Natural killer cell (primary cell): ENCODE measurements around the gene TYROBP. TPM values are rescaled to one million over a fixed set of nuclear protein-coding genes. Genes with fewer than 3 reads are reported as not detected.
A peak's percentile ranks its signal among the peaks of the same experiment; 100 is the strongest.

ENCODE experiments used
- ATAC-seq, 3 donors: fragments of 150-1000 bp in 2 of 3; fragments of 200-7000 bp in 1 of 3; cut with Tn5 transposase; 1 replicate in 1 of 3; 2 replicates in 2 of 3; pipeline ENCODE4 v1.10.0; 2021; ENCODE audit warnings: mild to moderate bottlenecking in 2 of 3, moderate library complexity in 2 of 3
- DNase-seq, 2 donors: peaks; one replicate each; pipeline versions ENCODE4 v3.0.0 to v3.0.0-alpha.2; 2013 to 2021; ENCODE audit warnings: mixed read lengths in 1 of 2
- H3K27ac ChIP-seq: one replicate; pipeline ENCODE4 v1.5.1; 2013; ENCODE audit warnings: mild to moderate bottlenecking, low read length
- H3K27me3 ChIP-seq: one replicate; pipeline ENCODE4 v1.6.1; 2013; ENCODE audit warnings: low read length; ENCODE audit not compliant: control insufficient read depth, insufficient read depth
- H3K36me3 ChIP-seq: one replicate; pipeline ENCODE4 v1.6.1; 2013; ENCODE audit warnings: low read length; ENCODE audit not compliant: control insufficient read depth, insufficient read depth
- H3K4me1 ChIP-seq: one replicate; pipeline ENCODE4 v1.6.1; 2013; ENCODE audit warnings: low read length; ENCODE audit not compliant: control insufficient read depth, insufficient read depth
- H3K4me3 ChIP-seq: one replicate; pipeline ENCODE4 v1.5.1; 2013; ENCODE audit warnings: low read length
- H3K9me3 ChIP-seq: one replicate; pipeline ENCODE4 v1.6.1; 2013; ENCODE audit warnings: low read length; ENCODE audit not compliant: control insufficient read depth, insufficient read depth
- H3K27ac Mint-ChIP-seq, 2 donors: one replicate each; pipeline ENCODE4 v1.8.0; 2022; ENCODE audit warnings: mild to moderate bottlenecking in 2 of 2, mixed read lengths in 2 of 2, moderate library complexity in 1 of 2
- H3K27me3 Mint-ChIP-seq, 2 donors: one replicate each; pipeline ENCODE4 v1.8.0; 2022; ENCODE audit warnings: low read depth in 2 of 2, mixed read lengths in 2 of 2
- H3K36me3 Mint-ChIP-seq: one replicate; pipeline ENCODE4 v1.8.0; 2022; ENCODE audit warnings: mixed read lengths
- H3K4me1 Mint-ChIP-seq, 2 donors: one replicate each; pipeline ENCODE4 v1.8.0; 2022; ENCODE audit warnings: mixed read lengths in 2 of 2
- H3K4me3 Mint-ChIP-seq: one replicate; pipeline ENCODE4 v1.8.0; 2022; ENCODE audit warnings: mild to moderate bottlenecking, moderate library complexity, mixed read lengths
- H3K9me3 Mint-ChIP-seq, 2 donors: one replicate each; pipeline ENCODE4 v1.8.0; 2022; ENCODE audit warnings: mixed read lengths in 2 of 2
- WGBS: methylation state at CpG from one replicate; pipeline ENCODE4 v1.1.7; 2013; ENCODE audit warnings: missing lambda C conversion rate; ENCODE audit not compliant: insufficient coverage; 5-methylcytosine and 5-hydroxymethylcytosine counted together
- intact Hi-C: fragments of 100-400 bp; cut with micrococcal nuclease; formaldehyde crosslinking; loops from one replicate; pipeline ENCODE4 v1.14.2; 2022
- total RNA-seq, 4 donors: library from RNA; stranded (reverse); fragments of 120-200 nt in 1 of 4; gene quantifications; one replicate each; pipeline versions ENCODE4 v1.2.3 to v1.2.4, GENCODE V29; 2013 to 2022
- TF ChIP-seq, protein P1 (sequence below): fragments of 200-600 bp; IDR thresholded peaks from one replicate; pipeline ENCODE4 v1.8.0; 2022; ENCODE audit warnings: antibody characterized with exemption

TYROBP gene
- total RNA-seq, 3 donors from 2014 or later (not counting 1 experiment from before 2014, with no cell fraction given) = 439 to 494 (median 469) TPM

DNA sequence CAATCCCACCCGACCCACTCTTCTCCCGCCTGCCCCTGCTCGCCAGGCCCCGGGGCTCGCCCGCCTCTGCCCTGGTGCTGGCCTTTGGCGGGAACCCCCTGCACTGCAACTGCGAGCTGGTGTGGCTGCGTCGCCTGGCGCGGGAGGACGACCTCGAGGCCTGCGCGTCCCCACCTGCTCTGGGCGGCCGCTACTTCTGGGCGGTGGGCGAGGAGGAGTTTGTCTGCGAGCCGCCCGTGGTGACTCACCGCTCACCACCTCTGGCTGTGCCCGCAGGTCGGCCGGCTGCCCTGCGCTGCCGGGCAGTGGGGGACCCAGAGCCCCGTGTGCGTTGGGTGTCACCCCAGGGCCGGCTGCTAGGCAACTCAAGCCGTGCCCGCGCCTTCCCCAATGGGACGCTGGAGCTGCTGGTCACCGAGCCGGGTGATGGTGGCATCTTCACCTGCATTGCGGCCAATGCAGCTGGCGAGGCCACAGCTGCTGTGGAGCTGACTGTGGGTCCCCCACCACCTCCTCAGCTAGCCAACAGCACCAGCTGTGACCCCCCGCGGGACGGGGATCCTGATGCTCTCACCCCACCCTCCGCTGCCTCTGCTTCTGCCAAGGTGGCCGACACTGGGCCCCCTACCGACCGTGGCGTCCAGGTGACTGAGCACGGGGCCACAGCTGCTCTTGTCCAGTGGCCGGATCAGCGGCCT is 32.1 kb upstream of the TYROBP start:
- H3K4me1 Mint-ChIP-seq = peaks cover 10 to 22% of the 10 kb centered on the region in 2 donors
- DNase-seq = no peak
- no peaks in the 10 kb centered on the region for H3K36me3 Mint-ChIP-seq
- H3K27me3 ChIP-seq = peaks cover 9% of the 10 kb centered on the region
- peaks cover 22% of the 10 kb centered on the region for H3K4me1 ChIP-seq
- no peak overlapping the region for H3K27ac ChIP-seq
- WGBS = 95% methylated on average over 51 of the region's 51 CpGs
- no peaks in the 10 kb centered on the region for H3K36me3 ChIP-seq
- H3K27me3 Mint-ChIP-seq = peaks cover 11 to 18% of the 10 kb centered on the region in 2 donors
- H3K9me3 Mint-ChIP-seq = no peaks in the 10 kb centered on the region
- H3K4me3 ChIP-seq = no peak overlapping the region
- TF ChIP-seq, protein P1, sequence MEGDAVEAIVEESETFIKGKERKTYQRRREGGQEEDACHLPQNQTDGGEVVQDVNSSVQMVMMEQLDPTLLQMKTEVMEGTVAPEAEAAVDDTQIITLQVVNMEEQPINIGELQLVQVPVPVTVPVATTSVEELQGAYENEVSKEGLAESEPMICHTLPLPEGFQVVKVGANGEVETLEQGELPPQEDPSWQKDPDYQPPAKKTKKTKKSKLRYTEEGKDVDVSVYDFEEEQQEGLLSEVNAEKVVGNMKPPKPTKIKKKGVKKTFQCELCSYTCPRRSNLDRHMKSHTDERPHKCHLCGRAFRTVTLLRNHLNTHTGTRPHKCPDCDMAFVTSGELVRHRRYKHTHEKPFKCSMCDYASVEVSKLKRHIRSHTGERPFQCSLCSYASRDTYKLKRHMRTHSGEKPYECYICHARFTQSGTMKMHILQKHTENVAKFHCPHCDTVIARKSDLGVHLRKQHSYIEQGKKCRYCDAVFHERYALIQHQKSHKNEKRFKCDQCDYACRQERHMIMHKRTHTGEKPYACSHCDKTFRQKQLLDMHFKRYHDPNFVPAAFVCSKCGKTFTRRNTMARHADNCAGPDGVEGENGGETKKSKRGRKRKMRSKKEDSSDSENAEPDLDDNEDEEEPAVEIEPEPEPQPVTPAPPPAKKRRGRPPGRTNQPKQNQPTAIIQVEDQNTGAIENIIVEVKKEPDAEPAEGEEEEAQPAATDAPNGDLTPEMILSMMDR = no peak
- H3K27ac Mint-ChIP-seq = no peak overlapping the region
- no peak for ATAC-seq
- intact Hi-C loops = no loop called here
- no peaks in the 10 kb centered on the region for H3K9me3 ChIP-seq
- no peak overlapping the region for H3K4me3 Mint-ChIP-seq

DNA sequence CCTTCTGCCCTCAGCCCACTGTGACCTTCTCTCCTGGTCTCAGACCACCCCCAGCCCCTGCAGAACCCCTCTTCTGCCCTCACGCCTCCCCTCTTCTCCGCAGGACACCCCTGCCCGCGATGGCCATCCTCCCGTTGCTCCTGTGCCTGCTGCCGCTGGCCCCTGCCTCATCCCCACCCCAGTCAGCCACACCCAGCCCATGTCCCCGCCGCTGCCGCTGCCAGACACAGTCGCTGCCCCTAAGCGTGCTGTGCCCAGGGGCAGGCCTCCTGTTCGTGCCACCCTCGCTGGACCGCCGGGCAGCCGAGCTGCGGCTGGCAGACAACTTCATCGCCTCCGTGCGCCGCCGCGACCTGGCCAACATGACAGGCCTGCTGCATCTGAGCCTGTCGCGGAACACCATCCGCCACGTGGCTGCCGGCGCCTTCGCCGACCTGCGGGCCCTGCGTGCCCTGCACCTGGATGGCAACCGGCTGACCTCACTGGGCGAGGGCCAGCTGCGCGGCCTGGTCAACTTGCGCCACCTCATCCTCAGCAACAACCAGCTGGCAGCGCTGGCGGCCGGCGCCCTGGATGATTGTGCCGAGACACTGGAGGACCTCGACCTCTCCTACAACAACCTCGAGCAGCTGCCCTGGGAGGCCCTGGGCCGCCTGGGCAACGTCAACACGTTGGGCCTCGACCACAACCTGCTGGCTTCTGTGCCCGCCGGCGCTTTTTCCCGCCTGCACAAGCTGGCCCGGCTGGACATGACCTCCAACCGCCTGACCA is 31.4 kb upstream of the TYROBP start:
- no peaks in the 10 kb centered on the region for H3K9me3 ChIP-seq
- intact Hi-C loops = no loop called here
- no peak overlapping the region for H3K27ac Mint-ChIP-seq
- no peak overlapping the region for H3K27ac ChIP-seq
- peaks cover 22% of the 10 kb centered on the region for H3K4me1 ChIP-seq
- WGBS = 95% methylated on average over 55 of the region's 55 CpGs
- ATAC-seq (no peak), DNase-seq (no peak)
- peaks cover 9% of the 10 kb centered on the region for H3K27me3 ChIP-seq
- no peaks in the 10 kb centered on the region for H3K9me3 Mint-ChIP-seq
- H3K4me3 Mint-ChIP-seq = no peak overlapping the region
- peaks cover 11 to 18% of the 10 kb centered on the region in 2 donors for H3K27me3 Mint-ChIP-seq
- peaks cover 10 to 22% of the 10 kb centered on the region in 2 donors for H3K4me1 Mint-ChIP-seq
- TF ChIP-seq, protein P1 = no peak
- no peak overlapping the region for H3K4me3 ChIP-seq
- no peaks in the 10 kb centered on the region for H3K36me3 ChIP-seq
- H3K36me3 Mint-ChIP-seq = no peaks in the 10 kb centered on the region

DNA sequence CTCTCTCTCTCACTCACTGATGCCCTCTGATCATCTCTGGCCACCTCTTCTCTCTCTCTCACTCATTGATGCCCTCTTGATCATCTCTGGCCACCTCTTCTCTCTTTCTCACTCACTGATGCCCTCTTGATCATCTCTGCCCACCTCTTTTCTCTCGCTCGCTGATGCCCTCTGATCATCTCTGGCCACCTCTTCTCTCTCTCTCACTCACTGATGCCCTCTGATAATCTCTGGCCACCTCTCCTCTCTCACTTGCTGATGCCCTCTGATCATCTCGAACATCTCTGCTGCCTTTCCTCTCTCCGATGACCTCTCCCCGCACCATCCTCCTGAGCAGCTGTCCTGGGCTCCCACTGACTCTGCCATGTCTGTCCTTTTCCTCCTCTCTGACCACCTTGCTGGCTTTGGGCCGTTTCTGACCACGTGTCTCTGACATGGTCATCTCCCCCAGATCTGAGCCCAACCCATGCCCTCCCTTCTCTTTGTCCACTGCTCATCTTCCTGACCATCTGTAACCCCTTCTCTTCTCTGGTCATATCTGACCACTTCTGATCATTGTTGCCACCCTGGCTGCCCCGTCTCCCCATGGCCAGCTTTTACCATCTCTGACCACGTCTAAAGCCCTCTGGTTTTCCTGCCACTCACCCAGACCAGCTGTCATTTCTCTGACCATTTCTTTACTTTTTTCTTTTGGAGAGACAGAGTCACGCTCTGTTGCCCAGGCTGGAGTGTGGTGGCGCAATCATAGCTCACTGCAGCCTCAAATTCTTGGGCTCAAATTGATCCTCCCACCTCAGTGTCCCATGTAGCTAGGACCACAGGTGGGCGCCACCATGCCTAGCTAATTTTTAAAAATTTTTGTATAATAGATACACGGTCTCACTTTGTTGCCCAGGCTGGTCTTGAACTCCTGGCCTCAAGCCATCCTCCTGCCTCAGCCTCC is 30.5 kb upstream of the TYROBP start:
- TF ChIP-seq, protein P1 = no peak
- Mint-ChIP-seq H3K27me3 (peaks cover 11 to 18% of the 10 kb centered on the region in 2 donors), H3K4me1 (peaks cover 10 to 22% of the 10 kb centered on the region in 2 donors), H3K9me3 (no peaks in the 10 kb centered on the region), H3K27ac (peak overlapping the region in 1 of 2 donors; percentile 28), H3K36me3 (no peaks in the 10 kb centered on the region), H3K4me3 (peak overlapping the region; percentile 62)
- intact Hi-C loops = no loop called here
- 85% methylated on average over 13 of the region's 13 CpGs for WGBS
- H3K27me3 ChIP-seq = peaks cover 9% of the 10 kb centered on the region
- DNase-seq (no peak), ATAC-seq (peak in 1 of 3 donors; percentile 12)
- no peak overlapping the region for H3K27ac ChIP-seq
- H3K4me1 ChIP-seq = peaks cover 22% of the 10 kb centered on the region
- H3K4me3 ChIP-seq = no peak overlapping the region
- no peaks in the 10 kb centered on the region for H3K36me3 ChIP-seq
- no peaks in the 10 kb centered on the region for H3K9me3 ChIP-seq
